NCI-H460 (cell line): Measurements from ENCODE around the gene CACNA1E. TPM values are rescaled to one million over a fixed set of nuclear protein-coding genes. Genes with fewer than 3 reads are reported as not detected.

ENCODE experiments used
- DNase-seq: peaks from one replicate; pipeline ENCODE4 v3.0.0-alpha.2; 2016; ENCODE audit warnings: low read depth; ENCODE audit errors: extremely low read depth
- total RNA-seq: library from RNA; depleted of rRNA; stranded (reverse); fragments of >200 nt; shearing (Covaris generic); gene quantifications from 2 replicates; pipeline ENCODE4 v1.2.3, GENCODE V29; 2014

CACNA1E gene
- total RNA-seq, 1 experiment from 2014 or later: not detected

- DNase-seq: no peak
Observed at GRCh38 chr1:181748013-181748412, 264.7 kb downstream of the CACNA1E start.

GRCh38 chr1:181754103-181754502 is 270.8 kb downstream of the CACNA1E start:
- no peak for DNase-seq

- no peak for DNase-seq
Observed at GRCh38 chr1:181759481-181759880, 276.2 kb downstream of the CACNA1E start.

- no peak for DNase-seq
Observed at GRCh38 chr1:181763736-181764135, 280.4 kb downstream of the CACNA1E start.

- DNase-seq: no peak
Observed at GRCh38 chr1:181765451-181766026, 282.2 kb downstream of the CACNA1E start.

GRCh38 chr1:181767001-181767708 is 283.8 kb downstream of the CACNA1E start:
- DNase-seq: no peak

GRCh38 chr1:181768211-181768929 is 285.1 kb downstream of the CACNA1E start:
- no peak for DNase-seq

GRCh38 chr1:181768930-181769280 is 285.6 kb downstream of the CACNA1E start:
- DNase-seq: no peak

- no peak for DNase-seq
Observed at GRCh38 chr1:181769846-181770245, 286.5 kb downstream of the CACNA1E start.

GRCh38 chr1:181772714-181773113 is 289.4 kb downstream of the CACNA1E start:
- no peak for DNase-seq

- DNase-seq: no peak
Observed at GRCh38 chr1:181776044-181776443, 292.7 kb downstream of the CACNA1E start.

- no peak for DNase-seq
Observed at GRCh38 chr1:181777286-181777685, 294.0 kb downstream of the CACNA1E start.

GRCh38 chr1:181777812-181778211 is 294.5 kb downstream of the CACNA1E start:
- no peak for DNase-seq

GRCh38 chr1:181778640-181779260 is 295.4 kb downstream of the CACNA1E start:
- no peak for DNase-seq

- DNase-seq: no peak
Observed at GRCh38 chr1:181779343-181779742, 296.0 kb downstream of the CACNA1E start.

GRCh38 chr1:181783208-181783607 is 299.9 kb downstream of the CACNA1E start:
- DNase-seq: no peak

GRCh38 chr1:181784039-181784683 is 300.8 kb downstream of the CACNA1E start:
- no peak for DNase-seq

- DNase-seq: no peak
Observed at GRCh38 chr1:181789395-181789794, 306.1 kb downstream of the CACNA1E start.

- DNase-seq: no peak
Observed at GRCh38 chr1:181791721-181792120, 308.4 kb downstream of the CACNA1E start.

- DNase-seq: no peak
Observed at GRCh38 chr1:181793831-181794230, 310.5 kb downstream of the CACNA1E start.

GRCh38 chr1:181794332-181794731 is 311.0 kb downstream of the CACNA1E start:
- DNase-seq: no peak
